Neural progenitor cell (in vitro differentiated cells): ENCODE data around the gene MUC6. TPM values are rescaled to one million over a fixed set of nuclear protein-coding genes. Genes with fewer than 3 reads are reported as not detected.

ENCODE experiments used
- DNase-seq: peaks from one replicate; pipeline ENCODE4 v3.0.0-alpha.2; 2016; ENCODE audit warnings: low spot score
- H2AFZ ChIP-seq: fragments of 200-600 bp; sonication (generic); replicated peaks from 2 replicates; pipeline ENCODE4 v1.6.1; 2016; ENCODE audit warnings: antibody characterized with exemption
- H3F3A ChIP-seq: fragments of 200-600 bp; sonication (generic); 2 replicates; pipeline ENCODE4 v1.6.1; 2016; ENCODE audit warnings: antibody characterized with exemption, low read depth
- H3K27ac ChIP-seq: fragments of 200-600 bp; sonication (generic); 2 replicates; pipeline ENCODE4 v1.5.1; 2016; ENCODE audit warnings: mild to moderate bottlenecking
- H3K27me3 ChIP-seq: fragments of 200-600 bp; sonication (generic); 2 replicates; pipeline ENCODE4 v1.6.1; 2016; ENCODE audit warnings: mild to moderate bottlenecking, moderate library complexity
- H3K36me3 ChIP-seq: fragments of 200-600 bp; sonication (generic); 2 replicates; pipeline ENCODE4 v1.5.1; 2016
- H3K4me1 ChIP-seq: fragments of 200-600 bp; sonication (generic); 2 replicates; pipeline ENCODE4 v1.6.1; 2016; ENCODE audit warnings: mixed run types
- H3K4me2 ChIP-seq: fragments of 200-600 bp; sonication (generic); 2 replicates; pipeline ENCODE4 v1.6.1; 2016
- H3K4me3 ChIP-seq: fragments of 200-600 bp; sonication (generic); 2 replicates; pipeline ENCODE4 v1.5.1; 2016
- H3K79me2 ChIP-seq: fragments of 200-600 bp; sonication (generic); 2 replicates; pipeline ENCODE4 v1.6.1; 2016; ENCODE audit warnings: low read depth
- H3K9ac ChIP-seq: fragments of 200-600 bp; sonication (generic); 2 replicates; pipeline ENCODE4 v1.6.1; 2016
- H3K9me3 ChIP-seq: fragments of 200-600 bp; sonication (generic); 2 replicates; pipeline ENCODE4 v1.5.1; 2016; ENCODE audit warnings: low read depth
- H4K20me1 ChIP-seq: fragments of 200-600 bp; sonication (generic); 2 replicates; pipeline ENCODE4 v1.6.1; 2016; ENCODE audit warnings: low read depth
- H3K27ac Mint-ChIP-seq: 3 replicates; pipeline ENCODE4 v1.8.0; 2021; ENCODE audit warnings: mixed read lengths
- H3K27me3 Mint-ChIP-seq: 2 replicates; pipeline ENCODE4 v1.8.0; 2022; ENCODE audit warnings: low read depth, mild to moderate bottlenecking, inconsistent platforms, moderate library complexity, mixed read lengths; ENCODE audit not compliant: insufficient read depth
- H3K36me3 Mint-ChIP-seq: 3 replicates; pipeline ENCODE4 v1.8.0; 2021; ENCODE audit warnings: mixed read lengths
- H3K4me1 Mint-ChIP-seq: 3 replicates; pipeline ENCODE4 v1.8.0; 2021; ENCODE audit warnings: mixed read lengths
- H3K4me3 Mint-ChIP-seq: 3 replicates; pipeline ENCODE4 v1.8.0; 2021; ENCODE audit warnings: mild to moderate bottlenecking, moderate library complexity, mixed read lengths
- H3K9me3 Mint-ChIP-seq: 3 replicates; pipeline ENCODE4 v1.8.0; 2020; ENCODE audit warnings: mixed read lengths
- EZH2 ChIP-seq: fragments of 200-600 bp; sonication (generic); IDR thresholded peaks from 2 replicates; pipeline ENCODE4 v1.6.1; 2017; ENCODE audit warnings: antibody characterized with exemption, mild to moderate bottlenecking, moderate library complexity
- EZH2phosphoT487 ChIP-seq: fragments of 200-600 bp; sonication (generic); IDR thresholded peaks from 2 replicates; pipeline ENCODE4 v1.6.1; 2017; ENCODE audit warnings: antibody characterized with exemption
- total RNA-seq: library from RNA; depleted of rRNA; stranded (reverse); fragments of >200 nt; gene quantifications from 2 replicates; pipeline ENCODE4 v1.2.3, GENCODE V29; 2015; ENCODE audit warnings: low replicate concordance
- TF ChIP-seq, protein P1 (sequence below): fragments of 200-600 bp; sonication (generic); IDR thresholded peaks from 2 replicates; pipeline ENCODE4 v1.5.1; 2017; ENCODE audit warnings: antibody characterized with exemption, mild to moderate bottlenecking

Gene MUC6
- total RNA-seq, 1 donor from 2014 or later, result not detected

DNA sequence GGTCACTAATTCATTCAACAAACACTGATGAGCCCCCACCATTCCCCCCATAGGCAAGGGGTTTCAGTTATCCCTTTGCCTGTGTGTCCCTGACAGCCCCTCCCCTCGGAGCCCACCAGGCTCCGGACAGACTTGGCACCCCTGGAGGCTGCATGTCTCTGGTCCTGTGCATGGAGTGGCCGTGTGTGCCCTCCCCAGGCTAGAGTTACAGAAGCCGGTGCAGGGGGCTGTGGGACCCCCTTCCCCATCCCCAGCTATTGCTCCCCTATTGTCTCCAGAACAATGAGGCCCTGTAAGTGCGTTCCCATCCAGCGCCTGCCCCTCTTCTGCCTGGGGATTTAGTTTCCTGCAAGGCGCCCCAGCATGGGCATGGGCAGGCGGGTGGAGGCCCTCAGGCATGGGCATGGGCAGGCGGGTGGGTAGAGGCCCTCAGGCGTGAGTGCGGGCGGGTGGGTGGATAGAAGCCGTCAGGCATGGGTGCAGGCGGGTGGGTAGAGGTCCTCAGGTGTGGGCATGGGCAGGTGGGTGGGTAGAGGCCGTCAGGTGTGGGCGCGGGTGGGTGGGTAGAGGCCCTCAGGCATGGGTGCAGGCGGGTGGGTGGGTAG lies 39.6 kb upstream of the MUC6 start:
- Histone ChIP-seq H3K79me2 (no peaks in the 10 kb centered on the region), H3K4me2 (no peak overlapping the region), H3K4me1 (peaks cover 17% of the 10 kb centered on the region), H3K36me3 (no peaks in the 10 kb centered on the region), H4K20me1 (no peaks in the 10 kb centered on the region), H3K9me3 (no peaks in the 10 kb centered on the region), H3K9ac (no peak overlapping the region), H3F3A (no peaks in the 10 kb centered on the region), H3K4me3 (no peak overlapping the region), H3K27me3 (no peaks in the 10 kb centered on the region), H3K27ac (no peak overlapping the region), H2AFZ (no peak overlapping the region)
- no peak for DNase-seq
- TF ChIP-seq, protein P1, sequence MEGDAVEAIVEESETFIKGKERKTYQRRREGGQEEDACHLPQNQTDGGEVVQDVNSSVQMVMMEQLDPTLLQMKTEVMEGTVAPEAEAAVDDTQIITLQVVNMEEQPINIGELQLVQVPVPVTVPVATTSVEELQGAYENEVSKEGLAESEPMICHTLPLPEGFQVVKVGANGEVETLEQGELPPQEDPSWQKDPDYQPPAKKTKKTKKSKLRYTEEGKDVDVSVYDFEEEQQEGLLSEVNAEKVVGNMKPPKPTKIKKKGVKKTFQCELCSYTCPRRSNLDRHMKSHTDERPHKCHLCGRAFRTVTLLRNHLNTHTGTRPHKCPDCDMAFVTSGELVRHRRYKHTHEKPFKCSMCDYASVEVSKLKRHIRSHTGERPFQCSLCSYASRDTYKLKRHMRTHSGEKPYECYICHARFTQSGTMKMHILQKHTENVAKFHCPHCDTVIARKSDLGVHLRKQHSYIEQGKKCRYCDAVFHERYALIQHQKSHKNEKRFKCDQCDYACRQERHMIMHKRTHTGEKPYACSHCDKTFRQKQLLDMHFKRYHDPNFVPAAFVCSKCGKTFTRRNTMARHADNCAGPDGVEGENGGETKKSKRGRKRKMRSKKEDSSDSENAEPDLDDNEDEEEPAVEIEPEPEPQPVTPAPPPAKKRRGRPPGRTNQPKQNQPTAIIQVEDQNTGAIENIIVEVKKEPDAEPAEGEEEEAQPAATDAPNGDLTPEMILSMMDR, result no peak
- TF ChIP-seq EZH2, result no peak
- no peak for TF ChIP-seq EZH2phosphoT487
- H3K36me3 Mint-ChIP-seq, result no peaks in the 10 kb centered on the region
- no peaks in the 10 kb centered on the region for H3K27me3 Mint-ChIP-seq
- no peak overlapping the region for H3K4me3 Mint-ChIP-seq
- H3K9me3 Mint-ChIP-seq, result no peaks in the 10 kb centered on the region
- no peaks in the 10 kb centered on the region for H3K4me1 Mint-ChIP-seq
- no peak overlapping the region for H3K27ac Mint-ChIP-seq

DNA sequence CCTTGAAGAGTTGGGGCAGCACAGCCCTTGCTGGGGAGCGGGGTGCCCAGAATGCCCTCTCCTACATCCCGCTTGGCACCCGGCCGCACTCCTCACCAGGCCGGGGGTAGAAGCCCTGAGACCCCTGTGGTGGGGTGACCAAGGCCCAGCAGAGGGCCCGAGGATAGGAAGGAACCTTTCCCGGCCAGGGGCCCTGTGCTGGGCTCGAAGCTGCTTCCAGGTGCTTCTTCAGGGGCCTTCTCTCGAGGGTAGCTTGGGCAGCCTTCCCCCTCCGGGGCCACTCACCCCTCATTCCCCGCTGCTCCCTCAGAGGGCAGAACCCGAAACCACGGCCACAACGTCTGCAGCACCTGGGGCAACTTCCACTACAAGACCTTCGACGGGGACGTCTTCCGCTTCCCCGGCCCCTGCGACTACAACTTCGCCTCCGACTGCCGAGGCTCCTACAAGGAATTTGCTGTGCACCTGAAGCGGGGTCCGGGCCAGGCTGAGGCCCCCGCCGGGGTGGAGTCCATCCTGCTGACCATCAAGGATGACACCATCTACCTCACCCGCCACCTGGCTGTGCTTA lies 38.9 kb upstream of the MUC6 start:
- no peak for DNase-seq
- no peak overlapping the region for H3K4me3 ChIP-seq
- no peaks in the 10 kb centered on the region for H3F3A ChIP-seq
- TF ChIP-seq, protein P1, result no peak
- no peak for TF ChIP-seq EZH2phosphoT487
- no peak for TF ChIP-seq EZH2
- H3K4me2 ChIP-seq, result no peak overlapping the region
- no peaks in the 10 kb centered on the region for H3K9me3 Mint-ChIP-seq
- H3K9me3 ChIP-seq, result no peaks in the 10 kb centered on the region
- H3K9ac ChIP-seq, result no peak overlapping the region
- no peaks in the 10 kb centered on the region for H4K20me1 ChIP-seq
- H3K36me3 ChIP-seq, result no peaks in the 10 kb centered on the region
- no peaks in the 10 kb centered on the region for H3K36me3 Mint-ChIP-seq
- H2AFZ ChIP-seq, result no peak overlapping the region
- no peak overlapping the region for H3K27ac Mint-ChIP-seq
- H3K4me1 ChIP-seq, result peaks cover 17% of the 10 kb centered on the region
- no peaks in the 10 kb centered on the region for H3K4me1 Mint-ChIP-seq
- no peaks in the 10 kb centered on the region for H3K79me2 ChIP-seq
- H3K27me3 Mint-ChIP-seq, result no peaks in the 10 kb centered on the region
- no peaks in the 10 kb centered on the region for H3K27me3 ChIP-seq
- no peak overlapping the region for H3K4me3 Mint-ChIP-seq
- no peak overlapping the region for H3K27ac ChIP-seq

DNA sequence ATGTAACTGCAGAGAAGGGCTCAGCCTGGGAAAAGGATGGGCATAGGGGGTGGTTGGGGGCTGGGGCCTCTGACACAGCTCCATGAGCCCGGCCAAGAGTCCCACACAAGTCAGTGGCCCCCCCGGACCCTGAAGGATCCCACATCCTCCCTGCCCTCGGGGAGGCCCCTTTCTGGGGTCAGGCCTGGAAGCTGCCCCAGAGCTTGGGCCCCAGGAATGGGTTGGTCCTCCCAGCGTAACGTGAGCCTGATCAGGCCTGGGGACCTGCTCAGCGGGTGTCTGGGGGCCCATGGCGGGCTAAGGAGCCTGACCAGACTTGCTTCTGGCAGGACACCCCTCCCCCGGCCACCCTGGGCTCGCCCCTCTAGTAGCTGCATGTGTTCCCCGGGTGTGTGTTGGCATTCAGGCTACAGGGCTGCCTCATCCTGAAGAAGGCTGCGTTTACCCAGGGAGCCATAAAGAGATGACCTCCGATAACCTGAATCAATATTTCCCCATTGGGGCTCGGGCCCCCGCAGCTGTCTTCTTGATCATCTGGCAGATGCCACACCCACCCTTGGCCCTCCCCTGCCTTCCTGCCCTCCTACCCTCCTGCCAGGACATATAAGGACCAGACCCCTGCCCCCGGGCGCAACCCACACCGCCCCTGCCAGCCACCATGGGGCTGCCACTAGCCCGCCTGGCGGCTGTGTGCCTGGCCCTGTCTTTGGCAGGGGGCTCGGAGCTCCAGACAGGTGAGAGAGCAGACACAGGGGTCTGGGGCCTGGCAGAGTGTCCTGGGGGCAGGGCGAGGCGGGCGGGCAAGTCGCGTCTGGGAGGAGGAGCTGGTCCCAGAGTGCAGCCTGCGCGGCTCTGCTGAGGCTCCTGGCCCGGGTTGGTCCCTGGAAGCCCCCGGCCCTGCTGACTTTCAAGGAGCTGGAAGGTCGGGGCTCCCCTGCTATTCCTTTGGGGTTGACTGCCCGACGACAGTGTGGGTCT lies 38.0 kb upstream of the MUC6 start, which contains the start of gene MUC2:
MUC2 (plus strand) TSS at position 631 of the 978 bp plus-strand sequence.
- Histone ChIP-seq H2AFZ (no peak within 1 kb of the TSS), H3K9me3 (no peaks in the 10 kb centered on the region), H3K4me2 (no peak within 1 kb of the TSS), H3K36me3 (no peaks in the 10 kb centered on the region), H4K20me1 (no peaks in the 10 kb centered on the region), H3K4me3 (no peak within 1 kb of the TSS), H3F3A (no peaks in the 10 kb centered on the region), H3K79me2 (no peaks in the 10 kb centered on the region), H3K9ac (no peak within 1 kb of the TSS), H3K4me1 (peaks cover 17% of the 10 kb centered on the region), H3K27me3 (no peaks in the 10 kb centered on the region), H3K27ac (no peak within 1 kb of the TSS)
- H3K9me3 Mint-ChIP-seq, result no peaks in the 10 kb centered on the region
- H3K27ac Mint-ChIP-seq, result no peak within 1 kb of the TSS
- TF ChIP-seq EZH2, result no peak
- TF ChIP-seq EZH2phosphoT487, result no peak
- TF ChIP-seq, protein P1, result no peak
- H3K36me3 Mint-ChIP-seq, result no peaks in the 10 kb centered on the region
- no peak for DNase-seq
- peaks cover 2% of the 10 kb centered on the region for H3K27me3 Mint-ChIP-seq
- H3K4me3 Mint-ChIP-seq, result no peak within 1 kb of the TSS
- no peaks in the 10 kb centered on the region for H3K4me1 Mint-ChIP-seq
